ENCODE data around the gene XKR8. TPM values are rescaled to one million over a fixed set of nuclear protein-coding genes. Genes with fewer than 3 reads are reported as not detected.

The XKR8 gene
- total and polyA plus RNA-seq, 9 donors, result 3.9 to 6.1 (median 5.3) TPM

GRCh38 chr1:27961646-27962221, 2.0 kb downstream of the XKR8 start:
- TF ChIP-seq POLR2A (IDR thresholded peaks at IDR 0.05) (no peak), CTCF (IDR thresholded peaks at IDR 0.05) (no peak), EP300 (IDR thresholded peaks at IDR 0.05) (no peak)
- intact Hi-C loops (cut with DNase I), result no loop called here

GRCh38 chr1:27963393-27963792, 3.6 kb downstream of the XKR8 start:
- 85 to 90% (median 90%) methylated on average over 11 of the region's 11 CpGs for WGBS, 3 donors
- intact Hi-C loops (cut with DNase I), result no loop called here
- Histone ChIP-seq H3K4me1 (ENCODE audit: insufficient read depth) (peaks cover 10% of the 10 kb centered on the region), H3K4me3 (no peak overlapping the region), H3K27me3 (no peaks in the 10 kb centered on the region), H3K9me3 (no peaks in the 10 kb centered on the region), H3K36me3 (no peaks in the 10 kb centered on the region), H3K27ac (no peak overlapping the region)
- no peak for DNase-seq
- TF ChIP-seq EP300 (IDR thresholded peaks at IDR 0.05) (no peak), POLR2A (IDR thresholded peaks at IDR 0.05) (no peak), CTCF (IDR thresholded peaks at IDR 0.05) (no peak)

More at GRCh38 chr1:27961646-27962221, 2.0 kb downstream of the XKR8 start:
- Histone ChIP-seq H3K4me1 (ENCODE audit: insufficient read depth) (peaks cover 10% of the 10 kb centered on the region), H3K27me3 (no peaks in the 10 kb centered on the region), H3K9me3 (no peaks in the 10 kb centered on the region), H3K4me3 (no peak overlapping the region), H3K27ac (peak overlapping the region in 1 of 2 donors; percentile 38), H3K36me3 (no peaks in the 10 kb centered on the region)
- no peak for DNase-seq
- 57 to 62% (median 57%) methylated on average over 4 of the region's 4 CpGs for whole genome bisulfite sequencing, 3 donors

- Histone ChIP-seq H3K27ac (no peak overlapping the region), H3K4me3 (no peak overlapping the region), H3K4me1 (ENCODE audit: insufficient read depth) (no peaks in the 10 kb centered on the region), H3K27me3 (no peaks in the 10 kb centered on the region), H3K9me3 (no peaks in the 10 kb centered on the region), H3K36me3 (no peaks in the 10 kb centered on the region)
- TF ChIP-seq CTCF (IDR thresholded peaks at IDR 0.05) (no peak), POLR2A (IDR thresholded peaks at IDR 0.05) (no peak), EP300 (IDR thresholded peaks at IDR 0.05) (no peak)
- WGBS, 3 donors, result 88 to 94% (median 89%) methylated on average over 24 of the region's 24 CpGs
- intact Hi-C loops (cut with DNase I), result no loop called here
- peak in 1 of 5 donors; percentile 13 for DNase-seq
Measured at GRCh38 chr1:27966402-27967105, 6.8 kb downstream of the XKR8 start.

- no peaks in the 10 kb centered on the region for H3K9me3 ChIP-seq
- intact Hi-C loops (cut with DNase I), result no loop called here
- 87 to 92% (median 91%) methylated on average over 12 of the region's 12 CpGs for WGBS, 3 donors
- TF ChIP-seq CTCF (IDR thresholded peaks at IDR 0.05) (no peak), POLR2A (IDR thresholded peaks at IDR 0.05) (no peak), EP300 (IDR thresholded peaks at IDR 0.05) (no peak)
- no peak overlapping the region for H3K27ac ChIP-seq
- no peak overlapping the region for H3K4me3 ChIP-seq
- H3K4me1 ChIP-seq (ENCODE audit: insufficient read depth), result no peaks in the 10 kb centered on the region
- no peak for DNase-seq
- H3K27me3 ChIP-seq, result no peaks in the 10 kb centered on the region
- no peaks in the 10 kb centered on the region for H3K36me3 ChIP-seq
Measured at GRCh38 chr1:27967106-27967883, 7.5 kb downstream of the XKR8 start.
